Measurements from ENCODE around the gene PIK3CB. TPM values are rescaled to one million over a fixed set of nuclear protein-coding genes. Genes with fewer than 3 reads are reported as not detected.

Gene PIK3CB
- total RNA-seq, 2 experiments from 2014 or later = 23.0 to 26.4 TPM

- Histone ChIP-seq H3K4me1 (ENCODE audit: insufficient read depth, low read length) (no peaks in the 10 kb centered on the region), H3K36me3 (ENCODE audit: insufficient read depth, low read length) (peaks cover 4% of the 10 kb centered on the region), H3K4me3 (ENCODE audit: low read length) (no peak overlapping the region), H3K9me3 (ENCODE audit: control insufficient read depth in 1 of 2, insufficient read depth in 1 of 2, low read length in 2 of 2) (no peaks in the 10 kb centered on the region), H3K27ac (ENCODE audit: low read depth in 1 of 2, low read length in 2 of 2) (no peak overlapping the region), H3K27me3 (ENCODE audit: control insufficient read depth in 1 of 2, insufficient read depth in 2 of 2, low read length in 2 of 2) (no peaks in the 10 kb centered on the region)
- ATAC-seq (ENCODE audit: poor library complexity) (no peak), DNase-seq (no peak)
- no peaks in the 10 kb centered on the region for H3K27me3 Mint-ChIP-seq
- no peaks in the 10 kb centered on the region for H3K4me1 Mint-ChIP-seq (ENCODE audit: low read depth)
- intact Hi-C loops (cut with DNase I, micrococcal nuclease) = no loop called here
- TF ChIP-seq, protein P1, sequence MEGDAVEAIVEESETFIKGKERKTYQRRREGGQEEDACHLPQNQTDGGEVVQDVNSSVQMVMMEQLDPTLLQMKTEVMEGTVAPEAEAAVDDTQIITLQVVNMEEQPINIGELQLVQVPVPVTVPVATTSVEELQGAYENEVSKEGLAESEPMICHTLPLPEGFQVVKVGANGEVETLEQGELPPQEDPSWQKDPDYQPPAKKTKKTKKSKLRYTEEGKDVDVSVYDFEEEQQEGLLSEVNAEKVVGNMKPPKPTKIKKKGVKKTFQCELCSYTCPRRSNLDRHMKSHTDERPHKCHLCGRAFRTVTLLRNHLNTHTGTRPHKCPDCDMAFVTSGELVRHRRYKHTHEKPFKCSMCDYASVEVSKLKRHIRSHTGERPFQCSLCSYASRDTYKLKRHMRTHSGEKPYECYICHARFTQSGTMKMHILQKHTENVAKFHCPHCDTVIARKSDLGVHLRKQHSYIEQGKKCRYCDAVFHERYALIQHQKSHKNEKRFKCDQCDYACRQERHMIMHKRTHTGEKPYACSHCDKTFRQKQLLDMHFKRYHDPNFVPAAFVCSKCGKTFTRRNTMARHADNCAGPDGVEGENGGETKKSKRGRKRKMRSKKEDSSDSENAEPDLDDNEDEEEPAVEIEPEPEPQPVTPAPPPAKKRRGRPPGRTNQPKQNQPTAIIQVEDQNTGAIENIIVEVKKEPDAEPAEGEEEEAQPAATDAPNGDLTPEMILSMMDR (IDR thresholded peaks at IDR 0.05) = no peak
- POLR2A ChIA-PET = no interaction called here
- CTCF ChIA-PET = interaction anchor here (0.8 kb wide), 1 partner anchor 153 kb away, joined by 3 read pairs; no protein-coding TSS in a partner anchor
- H3K9me3 Mint-ChIP-seq = no peaks in the 10 kb centered on the region
- H3K27ac Mint-ChIP-seq = no peak overlapping the region
- H3K36me3 Mint-ChIP-seq (ENCODE audit: low read depth) = peaks cover 40% of the 10 kb centered on the region
- no peak overlapping the region for H3K4me3 Mint-ChIP-seq
These were observed 87.5 kb downstream of the PIK3CB start for GRCh38 chr3:138747225-138747624.

DNA sequence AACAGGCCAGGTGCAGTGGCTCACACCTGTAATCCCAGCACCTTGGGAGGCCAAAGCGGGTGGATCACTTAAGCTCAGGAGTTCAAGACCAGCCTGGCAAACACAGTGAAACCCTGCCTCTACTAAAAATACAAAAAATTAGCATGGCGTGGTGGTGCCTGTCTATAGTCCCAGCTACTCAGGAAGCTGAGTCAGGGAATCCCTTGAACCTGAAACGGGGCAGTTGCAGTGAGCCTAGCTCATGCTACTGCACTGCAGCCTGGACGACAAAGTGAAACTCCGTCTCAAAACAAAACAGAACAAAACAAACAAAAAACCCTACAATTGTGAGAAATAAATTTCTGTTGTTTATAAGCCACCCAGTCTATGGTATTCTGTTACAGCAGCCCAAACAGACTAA, 94.7 kb downstream of the PIK3CB start:
- TF ChIP-seq, protein P1 (IDR thresholded peaks at IDR 0.05) = no peak
- ChIA-PET POLR2A (no interaction called here), CTCF (interaction anchor here (1.7 kb wide), 1 partner anchor 175 kb away, joined by 5 read pairs; no protein-coding TSS in a partner anchor)
- H3K27me3 ChIP-seq (ENCODE audit: control insufficient read depth in 1 of 2, insufficient read depth in 2 of 2, low read length in 2 of 2) = no peaks in the 10 kb centered on the region
- peaks cover 59% of the 10 kb centered on the region for H3K36me3 Mint-ChIP-seq (ENCODE audit: low read depth)
- ATAC-seq (ENCODE audit: poor library complexity) (no peak), DNase-seq (no peak)
- no peak overlapping the region for H3K4me3 ChIP-seq (ENCODE audit: low read length)
- H3K9me3 Mint-ChIP-seq = no peaks in the 10 kb centered on the region
- H3K27ac Mint-ChIP-seq = no peak overlapping the region
- H3K4me1 ChIP-seq (ENCODE audit: insufficient read depth, low read length) = no peaks in the 10 kb centered on the region
- no peaks in the 10 kb centered on the region for H3K4me1 Mint-ChIP-seq (ENCODE audit: low read depth)
- no peaks in the 10 kb centered on the region for H3K27me3 Mint-ChIP-seq
- peaks cover 14% of the 10 kb centered on the region for H3K36me3 ChIP-seq (ENCODE audit: insufficient read depth, low read length)
- no peaks in the 10 kb centered on the region for H3K9me3 ChIP-seq (ENCODE audit: control insufficient read depth in 1 of 2, insufficient read depth in 1 of 2, low read length in 2 of 2)
- H3K4me3 Mint-ChIP-seq = no peak overlapping the region
- no peak overlapping the region for H3K27ac ChIP-seq (ENCODE audit: low read depth in 1 of 2, low read length in 2 of 2)
- intact Hi-C loops (cut with DNase I, micrococcal nuclease) = no loop called here

DNA sequence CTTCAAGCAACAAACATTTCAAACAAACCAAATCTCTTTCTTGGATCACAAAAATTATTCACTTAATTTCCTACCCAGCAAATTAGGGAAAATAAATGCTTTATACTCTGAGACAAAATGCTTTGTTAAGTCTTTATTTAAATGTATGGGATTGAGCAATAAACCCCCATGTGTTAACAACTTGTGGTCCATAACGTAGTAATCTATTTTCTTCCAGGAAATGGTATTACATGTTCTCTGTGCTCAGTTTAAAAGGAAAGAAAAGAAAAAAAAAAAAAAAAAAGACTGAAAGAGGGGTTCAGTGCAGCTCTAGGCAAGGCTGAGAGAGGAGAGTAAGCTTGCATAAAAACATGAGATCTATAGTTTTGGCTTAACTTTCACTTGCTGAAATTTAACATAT, 102.3 kb downstream of the PIK3CB start:
- CTCF ChIA-PET = interaction anchor here (0.7 to 0.8 kb wide), 2 partner anchors 20 to 183 kb away, joined by 3 to 5 read pairs; no protein-coding TSS in a partner anchor
- H3K4me1 ChIP-seq (ENCODE audit: insufficient read depth, low read length) = no peaks in the 10 kb centered on the region
- peaks cover 21% of the 10 kb centered on the region for H3K36me3 ChIP-seq (ENCODE audit: insufficient read depth, low read length)
- TF ChIP-seq, protein P1 (IDR thresholded peaks at IDR 0.05) = no peak
- H3K9me3 ChIP-seq (ENCODE audit: control insufficient read depth in 1 of 2, insufficient read depth in 1 of 2, low read length in 2 of 2) = no peaks in the 10 kb centered on the region
- DNase-seq (no peak), ATAC-seq (ENCODE audit: poor library complexity) (no peak)
- Mint-ChIP-seq H3K9me3 (no peaks in the 10 kb centered on the region), H3K27ac (no peak overlapping the region), H3K36me3 (ENCODE audit: low read depth) (peaks cover 52% of the 10 kb centered on the region), H3K27me3 (no peaks in the 10 kb centered on the region), H3K4me3 (no peak overlapping the region), H3K4me1 (ENCODE audit: low read depth) (no peaks in the 10 kb centered on the region)
- POLR2A ChIA-PET = no interaction called here
- no peak overlapping the region for H3K27ac ChIP-seq (ENCODE audit: low read depth in 1 of 2, low read length in 2 of 2)
- intact Hi-C loops (cut with DNase I, micrococcal nuclease) = no loop called here
- H3K4me3 ChIP-seq (ENCODE audit: low read length) = no peak overlapping the region
- H3K27me3 ChIP-seq (ENCODE audit: control insufficient read depth in 1 of 2, insufficient read depth in 2 of 2, low read length in 2 of 2) = no peaks in the 10 kb centered on the region
